GM19395 (cell line): Measurements from ENCODE around the gene CYP2F1.
"Not testable (repeated sequence)": the region's sequence is repeated elsewhere in the genome, so short reads cannot be mapped to it uniquely, and the experiment has no call there.

Source experiments
- ATAC-seq: cut with Tn5 transposase; IDR thresholded peaks from one replicate; pipeline ENCODE4 v1.9.1; 2021; ENCODE audit warnings: mild to moderate bottlenecking, moderate library complexity; ENCODE audit not compliant: unreplicated experiment

Gene CYP2F1, protein sequence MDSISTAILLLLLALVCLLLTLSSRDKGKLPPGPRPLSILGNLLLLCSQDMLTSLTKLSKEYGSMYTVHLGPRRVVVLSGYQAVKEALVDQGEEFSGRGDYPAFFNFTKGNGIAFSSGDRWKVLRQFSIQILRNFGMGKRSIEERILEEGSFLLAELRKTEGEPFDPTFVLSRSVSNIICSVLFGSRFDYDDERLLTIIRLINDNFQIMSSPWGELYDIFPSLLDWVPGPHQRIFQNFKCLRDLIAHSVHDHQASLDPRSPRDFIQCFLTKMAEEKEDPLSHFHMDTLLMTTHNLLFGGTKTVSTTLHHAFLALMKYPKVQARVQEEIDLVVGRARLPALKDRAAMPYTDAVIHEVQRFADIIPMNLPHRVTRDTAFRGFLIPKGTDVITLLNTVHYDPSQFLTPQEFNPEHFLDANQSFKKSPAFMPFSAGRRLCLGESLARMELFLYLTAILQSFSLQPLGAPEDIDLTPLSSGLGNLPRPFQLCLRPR

DNA sequence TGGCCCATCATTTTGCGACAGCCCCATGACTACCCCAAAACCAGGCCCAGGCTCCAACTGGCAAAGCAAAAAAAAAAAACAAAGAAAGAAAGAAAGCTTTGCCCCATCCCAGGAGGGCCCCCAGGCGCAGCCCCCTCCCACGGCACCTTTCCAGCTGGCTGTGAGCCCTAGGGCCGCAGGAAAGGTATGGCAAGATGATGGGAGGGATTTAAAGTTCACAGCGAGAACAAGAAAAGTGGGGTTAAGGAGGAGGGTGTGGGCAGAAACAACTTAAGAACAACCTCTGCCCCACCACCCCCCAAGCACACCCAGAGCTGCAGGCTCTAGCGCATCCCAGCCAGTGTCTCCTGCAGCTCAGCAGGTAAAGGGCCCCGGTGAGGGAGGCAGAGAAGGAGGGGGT, at the start of gene CYP2F1:
Gene CYP2F1 (plus strand): TSS at position 301 of the 400 bp plus-strand sequence. CDS start 1,757 bp downstream, outside the sequence.
- ATAC-seq: no peak

- ATAC-seq: no peak
Measured at GRCh38 chr19:41064974-41065569, 49.2 kb upstream of the CYP2F1 start.

GRCh38 chr19:41076286-41076685, 37.9 kb upstream of the CYP2F1 start:
- no peak for ATAC-seq

- no peak for ATAC-seq
Measured at GRCh38 chr19:41083516-41083915, 30.7 kb upstream of the CYP2F1 start.

- ATAC-seq: no peak
Measured at GRCh38 chr19:41085748-41086415, 28.4 kb upstream of the CYP2F1 start.

GRCh38 chr19:41088151-41088550, 26.1 kb upstream of the CYP2F1 start, which contains the start of gene CYP2A13:
TSS of gene CYP2A13 (plus strand) at chr19:41088451. CDS start at chr19:41088472, 21 bp downstream.
- no peak for ATAC-seq

DNA sequence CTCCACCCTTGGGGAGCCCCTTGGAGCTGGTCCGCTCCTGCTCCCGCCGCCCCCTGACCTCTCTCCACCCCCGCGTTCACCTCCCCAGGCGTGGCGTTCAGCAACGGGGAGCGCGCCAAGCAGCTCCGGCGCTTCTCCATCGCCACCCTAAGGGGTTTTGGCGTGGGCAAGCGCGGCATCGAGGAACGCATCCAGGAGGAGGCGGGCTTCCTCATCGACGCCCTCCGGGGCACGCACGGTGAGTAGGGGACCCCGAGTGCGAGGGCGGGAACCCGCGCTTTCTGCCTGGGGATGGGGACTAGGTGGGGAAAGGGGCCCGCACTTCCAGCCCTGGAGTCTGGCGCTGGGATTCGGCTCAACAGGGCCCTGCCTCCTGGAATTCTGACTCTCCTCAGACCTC, 24.3 kb upstream of the CYP2F1 start:
- ATAC-seq: no peak

GRCh38 chr19:41095703-41096102, 18.5 kb upstream of the CYP2F1 start:
- ATAC-seq: no peak

GRCh38 chr19:41096353-41096752, 17.9 kb upstream of the CYP2F1 start:
- no peak for ATAC-seq

DNA sequence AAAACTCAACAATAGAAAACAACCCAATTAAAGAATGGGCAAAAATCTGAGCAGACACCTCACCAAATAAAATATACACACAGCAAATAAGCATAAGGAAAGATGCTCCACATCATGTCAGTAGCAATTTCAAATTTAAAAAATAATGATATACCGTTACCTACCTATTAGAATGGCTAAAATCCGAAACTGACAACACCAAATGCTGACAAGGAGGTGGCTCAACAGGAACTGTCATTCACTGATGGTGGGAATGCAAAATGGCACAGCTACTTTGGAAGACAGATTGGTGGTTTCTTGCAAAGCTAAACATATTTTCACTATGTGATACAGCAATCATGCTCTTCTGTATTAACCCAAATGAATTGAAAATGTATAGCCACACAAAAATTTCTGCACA, 16.9 kb upstream of the CYP2F1 start:
- no peak for ATAC-seq

GRCh38 chr19:41098762-41099161, 15.5 kb upstream of the CYP2F1 start:
- no peak for ATAC-seq

DNA sequence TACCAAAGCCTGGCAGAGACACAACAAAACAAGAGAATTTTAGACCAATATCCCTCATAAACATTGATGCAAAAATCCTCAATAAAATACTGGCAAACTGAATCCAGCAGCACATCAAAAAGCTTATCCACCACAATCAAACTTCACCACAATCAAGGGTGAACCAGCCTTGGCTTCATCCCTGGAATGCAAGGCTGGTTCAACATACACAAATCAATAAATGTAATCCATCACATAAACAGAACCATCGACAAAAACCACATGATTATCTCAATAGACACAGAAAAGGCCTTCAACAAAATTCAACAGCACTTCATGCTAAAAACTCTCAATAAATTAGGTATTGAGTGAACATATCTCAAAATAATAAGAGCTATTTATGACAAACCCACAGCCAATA, 12.0 kb upstream of the CYP2F1 start:
- ATAC-seq: not testable (repeated sequence)

DNA sequence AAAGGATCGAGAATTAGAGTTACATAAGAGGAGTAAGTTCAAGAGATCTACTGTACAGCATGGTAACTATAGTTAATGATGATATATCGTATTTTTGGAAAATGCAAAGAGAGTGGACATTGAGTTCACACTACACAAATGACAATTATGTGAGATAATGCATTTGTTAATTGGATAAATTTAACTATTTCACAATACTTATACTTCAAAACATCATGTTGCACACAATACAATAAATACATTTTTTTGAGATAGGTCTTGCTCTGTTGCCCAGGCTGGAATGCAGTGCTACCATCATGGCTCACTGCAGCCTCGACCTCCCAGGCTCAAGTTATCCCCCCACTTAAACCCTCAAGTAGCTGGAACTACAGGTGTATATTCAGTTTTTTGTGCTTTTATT, 8.1 kb upstream of the CYP2F1 start:
- ATAC-seq: no peak

DNA sequence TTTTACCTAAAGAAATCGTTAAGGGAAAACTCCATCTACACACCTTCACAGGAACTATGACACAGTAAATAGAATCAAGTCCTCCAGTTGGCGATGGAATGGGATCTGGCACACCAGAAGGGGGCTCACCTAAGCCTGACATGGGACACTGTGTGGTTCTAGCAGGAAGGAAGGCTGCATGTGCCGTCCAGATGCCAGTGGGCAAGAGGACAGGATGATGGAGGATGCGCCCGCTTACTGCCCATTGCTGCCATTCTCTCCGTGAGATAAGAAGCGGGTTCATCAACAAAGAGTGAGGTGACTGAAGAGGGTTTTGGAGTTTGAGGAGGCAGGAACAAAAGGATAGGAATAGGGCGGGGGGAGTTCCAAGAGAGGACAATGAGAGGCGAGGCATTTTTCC, 2.9 kb upstream of the CYP2F1 start:
- no peak for ATAC-seq

- ATAC-seq: no peak
Measured at GRCh38 chr19:41111750-41112295, 2.4 kb upstream of the CYP2F1 start.

GRCh38 chr19:41112728-41113290, 1.4 kb upstream of the CYP2F1 start:
- no peak for ATAC-seq

DNA sequence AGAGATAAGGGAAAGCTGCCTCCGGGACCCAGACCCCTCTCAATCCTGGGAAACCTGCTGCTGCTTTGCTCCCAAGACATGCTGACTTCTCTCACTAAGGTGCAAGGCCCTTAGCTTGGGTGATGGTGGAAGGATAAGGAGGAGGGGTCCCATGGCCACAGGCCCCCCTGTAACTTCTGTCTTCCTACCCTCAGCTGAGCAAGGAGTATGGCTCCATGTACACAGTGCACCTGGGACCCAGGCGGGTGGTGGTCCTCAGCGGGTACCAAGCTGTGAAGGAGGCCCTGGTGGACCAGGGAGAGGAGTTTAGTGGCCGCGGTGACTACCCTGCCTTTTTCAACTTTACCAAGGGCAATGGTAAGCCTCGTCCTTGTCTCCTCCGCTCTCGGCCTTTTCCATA, 2.0 kb downstream of the CYP2F1 start:
- ATAC-seq: no peak

GRCh38 chr19:41120929-41121911, 7.0 kb downstream of the CYP2F1 start:
- not testable (repeated sequence) for ATAC-seq

DNA sequence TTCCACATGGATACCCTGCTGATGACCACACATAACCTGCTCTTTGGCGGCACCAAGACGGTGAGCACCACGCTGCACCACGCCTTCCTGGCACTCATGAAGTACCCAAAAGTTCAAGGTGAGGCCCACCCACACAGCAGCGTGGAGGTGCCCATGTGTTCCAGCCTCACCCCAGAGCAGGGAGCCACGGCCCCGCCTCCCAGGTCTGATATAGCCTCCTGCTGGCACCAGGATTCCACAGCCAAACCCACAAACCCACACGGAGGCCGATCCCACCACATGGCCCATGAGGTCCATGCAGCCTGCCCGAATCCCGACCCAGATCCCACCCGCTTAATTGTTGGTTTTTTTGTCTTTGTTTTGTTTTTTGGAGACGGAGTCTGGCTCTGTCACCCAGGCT, 8.6 kb downstream of the CYP2F1 start:
- not testable (repeated sequence) for ATAC-seq
